Amniotic epithelial cell (primary cell): ENCODE data around the gene NDFIP2.
"Not testable (repeated sequence)": the region's sequence is repeated elsewhere in the genome, so short reads cannot be mapped to it uniquely, and the experiment has no call there.

Experiments used
- DNase-seq: peaks from one replicate; pipeline ENCODE4 v3.0.0-alpha.2; 2010; ENCODE audit warnings: low read depth

The NDFIP2 gene

GRCh38 chr13:79593641-79594275, 112.8 kb downstream of the NDFIP2 start:
- peak; percentile 86 for DNase-seq

- not testable (repeated sequence) for DNase-seq
Observed at GRCh38 chr13:79600146-79600545, 119.2 kb downstream of the NDFIP2 start.

GRCh38 chr13:79602936-79603335, 122.0 kb downstream of the NDFIP2 start:
- DNase-seq = no peak

GRCh38 chr13:79604752-79605151, 123.8 kb downstream of the NDFIP2 start:
- no peak for DNase-seq
